GM18868 (cell line): ENCODE results near the gene SLC30A9.
A peak's percentile ranks its signal among the peaks of the same experiment; 100 is the strongest.

Experiments
- ATAC-seq: cut with Tn5 transposase; IDR thresholded peaks from one replicate; pipeline ENCODE4 v1.9.1; 2021; ENCODE audit warnings: mild to moderate bottlenecking, moderate library complexity; ENCODE audit not compliant: unreplicated experiment

SLC30A9 gene

GRCh38 chr4:41998019-41998418 lies 7.7 kb downstream of the SLC30A9 start:
- ATAC-seq, result no peak

- ATAC-seq, result no peak
Observed at GRCh38 chr4:41999321-41999720, 9.0 kb downstream of the SLC30A9 start.

GRCh38 chr4:42008011-42008786 lies 17.9 kb downstream of the SLC30A9 start:
- no peak for ATAC-seq

- no peak for ATAC-seq
Observed at GRCh38 chr4:42015438-42015837, 25.1 kb downstream of the SLC30A9 start.

GRCh38 chr4:42018451-42018850 lies 28.1 kb downstream of the SLC30A9 start:
- no peak for ATAC-seq

GRCh38 chr4:42048394-42048793 lies 58.1 kb downstream of the SLC30A9 start:
- ATAC-seq, result no peak

GRCh38 chr4:42050516-42051249 lies 60.4 kb downstream of the SLC30A9 start:
- ATAC-seq, result no peak

GRCh38 chr4:42066402-42066801 lies 76.1 kb downstream of the SLC30A9 start:
- ATAC-seq, result no peak

GRCh38 chr4:42067264-42067663 lies 76.9 kb downstream of the SLC30A9 start:
- no peak for ATAC-seq

GRCh38 chr4:42070463-42070862 lies 80.1 kb downstream of the SLC30A9 start:
- no peak for ATAC-seq

- no peak for ATAC-seq
Observed at GRCh38 chr4:42074294-42074693, 84.0 kb downstream of the SLC30A9 start.

- peak; percentile 92 for ATAC-seq
Observed at GRCh38 chr4:42078184-42078801, 88.0 kb downstream of the SLC30A9 start.

GRCh38 chr4:42080306-42080705 lies 90.0 kb downstream of the SLC30A9 start:
- peak; percentile 57 for ATAC-seq

GRCh38 chr4:42083816-42084215 lies 93.5 kb downstream of the SLC30A9 start:
- no peak for ATAC-seq

GRCh38 chr4:42088386-42088785 lies 98.1 kb downstream of the SLC30A9 start:
- no peak for ATAC-seq

- ATAC-seq, result no peak
Observed at GRCh38 chr4:42101446-42101975, 111.2 kb downstream of the SLC30A9 start.

- no peak for ATAC-seq
Observed at GRCh38 chr4:42104521-42104920, 114.2 kb downstream of the SLC30A9 start.

GRCh38 chr4:42112846-42113245 lies 122.5 kb downstream of the SLC30A9 start:
- no peak for ATAC-seq

- no peak for ATAC-seq
Observed at GRCh38 chr4:42119886-42120285, 129.6 kb downstream of the SLC30A9 start.

GRCh38 chr4:42122237-42122636 lies 131.9 kb downstream of the SLC30A9 start:
- no peak for ATAC-seq

GRCh38 chr4:42123071-42123644 lies 132.8 kb downstream of the SLC30A9 start:
- no peak for ATAC-seq
